GM19467 (cell line): ENCODE measurements around the gene ISLR.

Experiments
- ATAC-seq: cut with Tn5 transposase; IDR thresholded peaks from one replicate; pipeline ENCODE4 v1.9.1; 2021; ENCODE audit warnings: mild to moderate bottlenecking, moderate library complexity; ENCODE audit not compliant: unreplicated experiment

Gene ISLR

DNA sequence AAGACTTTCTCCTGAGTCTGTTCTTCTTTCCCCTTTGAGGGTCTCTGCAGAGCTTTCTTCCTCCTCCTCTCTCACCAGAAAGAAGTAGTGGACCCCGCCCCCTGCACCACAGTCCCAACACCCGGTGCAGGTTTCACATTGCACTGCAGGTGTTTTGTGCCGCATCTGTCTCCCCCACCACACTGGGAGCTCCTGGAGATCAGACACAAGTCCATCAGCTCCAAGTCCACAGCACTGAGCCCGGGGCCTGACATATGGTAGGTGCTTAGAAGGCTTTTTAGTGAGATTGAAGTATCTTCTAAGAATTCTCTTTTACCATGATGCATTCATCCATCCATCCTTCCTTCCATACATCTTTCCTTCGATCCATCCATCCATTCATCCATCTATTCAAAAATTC, 19.2 kb downstream of the ISLR start:
- no peak for ATAC-seq

DNA sequence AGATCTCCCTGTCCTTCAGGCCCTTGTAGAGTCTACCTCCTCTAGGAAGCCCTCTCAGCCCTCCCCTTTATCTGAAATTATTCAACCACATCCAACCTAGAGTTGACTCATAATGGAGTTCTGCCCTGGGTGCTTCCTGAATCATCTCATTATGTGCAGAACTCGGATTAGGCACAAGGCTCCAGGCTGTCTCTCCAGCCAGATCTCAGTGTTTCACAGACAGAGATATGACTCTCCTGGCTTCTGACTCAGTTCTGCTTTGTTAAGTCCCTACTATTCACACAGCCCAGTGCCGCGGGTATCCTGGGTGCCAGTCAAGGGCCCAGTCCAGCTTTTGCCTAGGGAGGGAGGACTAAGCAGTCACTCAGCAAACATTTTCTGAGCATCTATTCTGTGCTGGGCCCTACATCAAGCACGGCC, 19.8 kb downstream of the ISLR start:
- no peak for ATAC-seq

DNA sequence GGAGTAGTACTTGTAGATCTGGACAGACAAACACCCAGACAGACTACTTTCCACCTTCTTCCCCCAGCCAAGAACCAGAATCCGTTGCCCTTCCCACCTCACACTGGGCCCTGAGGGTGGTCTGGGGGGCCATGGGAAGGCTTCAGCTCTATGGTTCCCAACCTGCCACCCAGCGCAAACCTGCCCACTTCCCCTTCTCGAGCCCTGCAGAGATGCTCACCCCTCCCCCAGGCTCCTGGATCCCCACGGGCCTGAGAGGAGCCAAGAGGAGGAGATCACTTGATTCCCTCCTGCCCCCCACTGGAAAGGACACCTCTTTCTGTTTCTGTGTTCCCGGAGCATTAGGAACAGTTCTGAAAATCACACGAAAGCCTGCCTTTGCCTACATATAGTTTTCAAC, 20.4 kb downstream of the ISLR start:
- ATAC-seq = no peak

DNA sequence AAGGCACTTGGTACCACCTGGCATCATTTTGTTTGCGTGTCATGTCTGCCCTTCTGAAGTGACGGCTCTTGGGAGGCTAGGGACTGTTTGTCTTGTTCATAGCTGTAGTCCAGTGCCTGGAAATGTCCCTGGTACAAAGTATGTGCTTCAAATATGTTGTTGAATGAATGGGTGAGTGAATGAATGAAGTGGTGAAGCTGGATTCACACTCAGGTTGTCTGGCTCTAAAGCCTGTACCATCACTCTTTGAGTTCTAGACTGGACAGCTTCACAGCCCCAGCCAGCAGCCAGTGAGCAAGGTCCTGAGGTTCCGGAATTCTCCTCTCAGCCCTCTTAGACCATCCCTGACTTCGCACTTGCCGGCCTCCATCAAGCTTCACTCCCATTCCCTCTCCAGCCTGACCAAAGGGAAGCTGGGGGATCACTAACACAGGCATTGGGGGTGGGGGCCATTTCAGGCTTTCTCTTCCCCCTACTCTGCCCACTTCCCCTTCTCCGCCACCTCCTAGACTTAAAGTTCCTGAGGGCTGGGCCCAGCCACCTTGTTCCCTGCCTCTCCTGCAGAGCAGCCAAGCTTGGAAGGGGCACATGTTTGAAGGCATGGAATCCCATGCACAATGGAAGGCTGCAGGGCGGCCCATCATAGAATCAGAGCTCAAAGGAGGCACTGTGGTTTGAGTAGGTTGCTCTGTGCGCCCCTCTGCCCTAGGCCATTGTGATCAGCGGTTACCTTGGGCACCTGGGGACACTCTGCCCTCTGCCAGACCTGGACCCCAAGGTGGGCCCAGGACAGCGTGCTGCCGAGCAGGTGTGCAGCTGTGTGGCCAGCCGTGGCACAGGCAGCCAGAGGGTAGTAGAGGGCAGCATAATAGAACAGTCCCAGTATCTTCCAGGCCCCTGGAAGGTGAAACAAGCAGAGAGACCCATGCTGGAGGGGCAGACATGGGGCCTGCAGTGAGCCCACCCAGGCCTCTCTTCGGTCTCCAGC, 21.4 kb downstream of the ISLR start:
- ATAC-seq = no peak

DNA sequence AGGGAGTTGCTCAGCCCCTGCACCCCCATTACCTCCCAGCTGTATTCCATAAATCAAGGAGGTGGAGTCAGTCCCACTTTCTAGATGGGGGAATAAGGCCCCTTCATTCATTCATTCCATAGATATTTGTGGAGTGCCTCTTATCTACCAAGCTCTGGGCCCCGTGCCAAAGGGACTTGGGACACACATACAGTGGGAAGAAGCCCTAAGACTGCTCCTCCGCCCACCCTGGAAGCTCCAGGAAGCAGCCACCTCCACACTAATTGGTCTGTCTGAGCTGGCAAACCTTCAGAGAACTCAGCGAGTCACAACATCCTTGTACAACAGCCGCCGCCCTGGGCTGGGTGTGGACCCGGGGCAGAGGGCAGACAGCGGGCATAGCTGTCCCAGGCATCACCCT, 22.7 kb downstream of the ISLR start:
- ATAC-seq = no peak

DNA sequence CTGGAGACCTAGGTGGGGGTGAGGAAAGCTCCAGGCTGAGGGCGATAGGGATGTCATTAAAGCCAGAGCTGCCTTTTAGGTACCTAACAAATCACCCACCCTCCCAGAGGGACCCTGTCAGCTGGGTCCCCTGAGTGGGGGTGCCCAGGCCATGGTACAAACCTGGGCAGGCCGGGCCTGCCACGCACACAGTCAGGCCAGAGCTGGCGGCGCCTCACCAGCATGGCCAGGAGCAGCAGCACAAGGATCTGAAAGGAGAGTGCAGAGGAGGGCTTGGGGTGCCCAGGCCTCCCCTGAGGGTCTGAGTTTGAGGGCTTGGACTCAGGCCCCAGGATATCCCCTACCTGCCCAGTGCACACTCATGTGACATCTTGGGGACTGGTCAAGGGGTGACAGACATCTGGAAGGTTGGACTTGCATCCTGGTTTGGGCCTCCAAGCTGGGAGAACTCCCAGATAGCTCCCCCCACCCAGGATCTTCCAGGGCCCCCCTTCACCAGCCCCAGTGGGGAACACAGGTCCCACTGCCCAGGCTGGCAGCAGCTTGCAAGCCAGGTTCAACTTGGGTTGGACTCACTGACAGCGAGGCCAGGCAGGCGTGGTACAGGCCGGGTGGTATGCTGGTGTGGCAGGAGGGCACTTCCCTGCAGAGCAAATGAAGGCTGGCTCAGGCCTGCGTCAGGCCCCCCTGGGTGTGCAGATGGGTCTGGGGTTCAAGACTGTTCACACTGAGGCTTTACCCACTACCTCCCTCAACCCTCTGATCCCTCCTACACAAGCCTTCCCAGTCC, 23.9 kb downstream of the ISLR start:
- ATAC-seq = no peak

DNA sequence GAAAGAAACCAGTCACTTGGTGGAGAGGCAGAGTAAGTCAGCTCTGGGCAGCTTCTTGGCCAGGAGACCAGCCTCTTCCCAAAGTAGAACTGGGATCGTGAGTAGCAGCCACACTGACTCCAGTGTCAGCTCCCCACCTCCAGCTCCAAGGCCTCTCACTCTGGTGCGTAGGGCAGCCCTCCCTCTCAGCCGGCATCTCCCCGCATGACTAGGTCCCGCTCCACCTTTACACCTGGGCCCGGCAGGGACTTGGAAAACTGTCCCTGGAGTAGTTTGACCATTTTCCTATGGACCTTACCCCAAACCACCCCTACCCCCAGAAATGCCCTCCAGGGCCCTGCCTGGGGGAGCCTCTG, 25.8 kb downstream of the ISLR start:
- ATAC-seq = no peak

DNA sequence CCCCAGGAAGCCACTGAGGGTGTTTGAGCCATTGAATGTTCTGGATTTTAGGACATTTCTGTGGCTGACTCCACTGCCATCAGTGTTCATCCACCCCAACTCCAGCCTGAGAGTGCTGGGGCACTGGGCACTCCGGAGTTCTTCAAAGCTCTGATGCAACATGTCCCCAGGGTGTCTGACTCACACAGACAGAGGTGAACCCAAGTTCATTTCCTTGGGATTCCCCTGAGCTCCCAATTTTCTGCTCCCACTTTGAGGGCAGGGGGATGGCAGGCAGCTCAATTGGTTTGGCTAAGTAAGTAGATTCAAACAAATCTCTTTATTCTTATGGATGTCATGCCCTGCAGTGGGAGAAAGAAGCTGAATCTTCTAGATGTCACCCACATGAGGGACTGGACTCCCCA, 26.9 kb downstream of the ISLR start:
- no peak for ATAC-seq

DNA sequence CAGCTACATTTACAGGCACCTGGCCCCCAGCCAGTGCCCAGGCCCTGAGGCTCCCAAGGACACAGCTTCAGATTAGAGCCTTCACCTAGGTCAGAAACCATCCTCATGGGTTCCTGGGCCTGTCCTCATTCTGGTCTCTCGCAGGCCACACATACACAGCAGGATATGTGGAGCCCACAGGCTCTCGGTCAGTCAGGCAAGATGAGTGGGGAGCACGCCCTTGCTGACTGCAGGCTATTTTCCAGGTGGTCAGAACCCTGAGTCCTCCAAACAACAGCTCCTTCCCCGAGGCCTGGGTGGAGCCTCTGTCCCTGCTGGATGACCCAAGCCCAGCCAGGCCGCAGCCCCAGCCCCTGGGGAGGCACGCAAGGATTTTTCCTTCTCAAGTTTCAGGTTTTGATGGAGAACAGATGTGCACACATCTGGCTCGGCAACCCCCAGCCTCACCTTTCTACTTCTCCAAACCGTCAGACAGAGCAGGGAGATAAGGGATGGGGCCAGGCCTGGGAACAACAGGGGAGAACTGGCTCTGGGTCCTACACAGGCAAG, 27.4 kb downstream of the ISLR start:
- no peak for ATAC-seq

DNA sequence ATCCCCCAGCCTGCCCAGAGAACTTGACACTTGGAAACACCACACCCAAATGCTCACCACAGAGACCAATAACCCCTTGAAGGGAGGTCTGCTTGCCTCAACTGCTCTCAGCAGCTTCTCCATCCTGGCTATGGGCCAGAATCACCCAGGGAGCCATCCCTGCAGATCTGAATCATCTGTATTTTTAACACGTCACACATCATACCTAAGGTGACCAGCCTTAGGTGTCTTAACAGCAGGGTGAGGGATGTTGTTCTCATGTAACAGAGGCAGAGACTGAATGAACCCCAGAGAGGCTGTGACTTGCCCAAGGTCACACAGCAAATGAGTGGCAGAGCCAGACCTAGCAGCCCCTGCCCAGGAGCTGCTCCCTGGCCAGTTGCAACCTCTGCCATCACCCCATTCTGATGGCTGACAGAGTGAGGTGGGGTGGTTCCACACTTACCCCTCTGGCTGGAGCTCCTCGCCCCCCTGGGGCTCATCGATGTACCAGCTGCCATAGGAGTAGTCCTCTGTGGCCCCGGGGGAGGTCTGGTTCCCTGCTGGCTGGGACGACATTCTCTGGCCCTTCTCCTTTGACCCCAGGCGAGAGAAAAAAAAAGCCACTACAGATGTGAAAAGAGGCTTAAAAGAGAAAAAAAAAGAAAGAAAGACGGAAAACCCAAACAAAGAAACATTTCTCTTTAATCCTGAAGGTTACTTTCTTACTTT, 28.4 kb downstream of the ISLR start:
- no peak for ATAC-seq

DNA sequence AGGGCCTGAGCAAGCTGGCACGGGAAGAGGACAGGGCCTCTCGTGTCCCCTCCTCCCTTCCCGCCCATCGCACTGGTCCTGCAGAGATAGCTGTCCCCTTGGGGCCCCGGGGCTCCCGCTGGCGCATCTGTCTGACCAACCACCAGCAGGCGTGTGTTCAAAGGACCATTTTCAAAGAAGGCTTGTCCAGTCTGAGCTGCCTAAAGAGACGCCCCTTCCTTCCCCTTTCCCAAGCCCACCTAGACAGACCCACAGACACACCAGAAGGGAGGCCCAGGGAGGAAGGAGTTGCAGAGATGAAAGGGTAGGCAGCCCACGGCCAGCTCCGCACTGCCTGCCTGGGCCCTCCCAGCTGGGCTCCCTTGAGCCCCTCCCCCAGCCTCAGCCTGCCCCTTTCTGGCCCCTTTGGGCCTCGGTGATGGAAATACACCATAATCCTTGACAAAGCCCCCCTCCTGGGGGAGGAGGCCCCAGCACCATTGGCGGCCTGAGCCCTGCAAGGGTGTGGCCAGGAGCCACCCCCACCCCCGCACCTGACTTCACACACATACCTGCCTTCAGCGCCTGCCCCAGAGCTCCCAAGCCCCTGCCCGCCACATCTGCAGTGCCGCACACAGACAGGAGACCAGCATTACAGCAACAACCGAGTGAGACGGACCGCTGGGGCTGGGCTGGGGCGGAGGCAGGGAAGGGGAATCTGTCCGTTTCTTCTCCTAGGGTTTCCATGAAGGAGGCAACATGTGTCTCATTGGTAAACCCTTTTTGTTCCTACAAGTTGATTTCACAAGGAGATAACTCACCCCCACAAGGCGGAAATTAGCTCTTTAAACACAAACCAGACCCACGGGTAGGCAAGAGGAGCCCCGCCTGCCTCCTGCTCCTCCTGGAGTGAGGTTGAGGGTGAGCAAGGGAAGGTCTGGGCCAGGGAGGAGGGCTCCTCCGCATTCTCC, 29.2 kb downstream of the ISLR start, which contains the start of gene STRA6:
TSS of gene STRA6 (minus strand) at position 336 of the 950 bp plus-strand sequence. CDS start 520 bp downstream, outside the sequence.
- no peak for ATAC-seq

DNA sequence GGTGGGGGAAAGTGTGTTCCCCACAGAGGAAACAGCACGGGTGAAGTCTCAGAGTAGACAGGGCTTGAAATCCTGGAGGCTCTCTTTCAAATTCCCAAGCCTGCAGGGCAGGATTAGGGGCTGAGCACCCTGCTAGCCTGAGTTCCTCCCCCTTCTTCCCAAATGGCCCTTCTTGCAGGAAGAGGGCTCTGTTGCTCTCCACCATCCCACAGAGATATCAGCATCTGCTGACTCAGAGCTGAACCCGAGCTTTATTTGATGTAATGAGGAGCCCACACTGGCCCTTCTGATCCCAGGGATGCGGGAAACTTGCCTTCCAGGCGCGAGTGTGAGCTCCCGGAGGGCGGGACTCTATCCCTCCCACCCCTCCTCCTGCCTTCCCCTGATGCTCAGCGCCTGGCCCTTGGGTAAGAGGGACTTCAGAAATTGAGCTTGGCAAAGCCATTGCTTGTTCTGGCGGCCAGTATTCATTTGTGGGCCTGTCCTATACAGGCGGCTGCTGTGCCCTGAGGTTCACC, 30.5 kb downstream of the ISLR start:
- no peak for ATAC-seq

DNA sequence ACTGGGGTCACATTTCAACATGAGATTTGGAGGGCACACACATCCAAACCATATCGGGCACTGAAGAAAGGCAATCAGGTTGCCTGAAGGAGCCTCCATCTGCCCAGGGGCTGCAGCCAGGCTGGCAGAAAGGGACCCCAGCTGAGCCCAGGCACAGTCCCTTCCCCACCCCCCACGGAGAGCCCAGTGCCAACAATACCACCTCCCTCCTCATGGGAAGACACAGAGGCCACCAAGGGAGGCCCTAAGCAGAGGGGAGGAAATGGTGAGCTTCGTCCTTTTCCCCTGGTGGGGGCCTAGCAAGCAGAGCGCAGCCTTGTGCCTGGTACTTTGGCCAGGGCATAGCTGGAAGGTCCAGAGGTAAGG, 32.1 kb downstream of the ISLR start:
- no peak for ATAC-seq

DNA sequence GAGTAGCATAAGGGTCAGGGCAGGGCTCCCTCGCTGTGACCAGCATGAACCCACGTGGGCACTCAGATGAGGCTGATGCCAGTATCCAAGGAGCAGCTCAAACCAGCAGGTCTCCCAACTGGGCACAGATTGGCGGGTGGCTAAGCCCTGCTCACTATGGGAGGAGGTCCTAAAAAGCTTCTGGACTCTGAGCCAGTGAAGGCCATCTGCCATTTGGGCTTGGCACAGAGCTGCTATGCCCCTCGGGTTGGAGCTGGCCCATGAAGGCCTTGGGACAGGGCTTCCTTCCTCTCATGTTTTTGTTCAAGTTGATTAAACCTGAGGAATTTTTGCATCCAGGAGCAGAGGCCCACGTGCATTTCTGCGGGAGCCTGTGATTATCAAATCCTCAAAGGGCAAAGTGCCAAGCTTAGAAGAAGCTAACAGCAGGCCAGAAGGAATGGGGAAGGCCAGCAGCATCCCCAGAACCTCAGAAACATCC, 33.3 kb downstream of the ISLR start:
- no peak for ATAC-seq

DNA sequence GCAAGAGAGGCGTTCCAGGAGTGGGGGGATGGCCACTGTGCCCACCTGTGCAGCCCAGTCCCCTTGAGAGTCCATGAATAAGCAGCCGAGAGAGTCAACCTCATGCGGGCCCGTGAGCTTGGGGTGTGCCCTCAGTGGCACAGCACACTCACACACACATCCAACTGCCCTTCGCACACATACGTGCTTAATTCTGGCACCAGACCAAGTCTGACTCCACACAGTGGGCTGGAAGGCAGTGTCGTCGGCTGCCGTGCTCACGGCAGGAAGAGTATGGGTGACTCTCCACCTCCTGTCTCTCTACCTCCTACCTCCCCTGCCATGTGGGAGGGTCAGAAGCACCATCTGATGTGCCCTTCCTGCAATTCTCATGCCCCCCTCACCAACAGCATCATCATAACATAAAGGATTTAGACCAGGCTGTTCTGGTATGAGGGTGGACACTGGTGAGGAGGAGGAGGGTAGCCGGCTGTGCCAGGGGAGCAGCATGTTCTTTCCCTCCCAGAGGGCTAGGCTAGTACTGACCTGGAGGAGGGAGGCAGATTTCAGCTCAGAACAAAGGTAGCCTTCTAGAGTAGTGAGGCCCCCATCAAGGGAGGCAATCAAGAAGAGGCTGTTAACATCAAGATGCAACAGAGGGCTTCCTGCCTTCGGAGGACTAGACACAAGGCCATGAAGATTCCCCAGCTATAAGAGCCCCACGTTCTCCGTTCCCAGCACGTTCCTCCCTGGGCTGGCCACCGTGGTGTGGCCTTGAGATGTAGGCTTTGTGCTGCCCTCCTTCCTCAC, 34.3 kb downstream of the ISLR start:
- no peak for ATAC-seq

DNA sequence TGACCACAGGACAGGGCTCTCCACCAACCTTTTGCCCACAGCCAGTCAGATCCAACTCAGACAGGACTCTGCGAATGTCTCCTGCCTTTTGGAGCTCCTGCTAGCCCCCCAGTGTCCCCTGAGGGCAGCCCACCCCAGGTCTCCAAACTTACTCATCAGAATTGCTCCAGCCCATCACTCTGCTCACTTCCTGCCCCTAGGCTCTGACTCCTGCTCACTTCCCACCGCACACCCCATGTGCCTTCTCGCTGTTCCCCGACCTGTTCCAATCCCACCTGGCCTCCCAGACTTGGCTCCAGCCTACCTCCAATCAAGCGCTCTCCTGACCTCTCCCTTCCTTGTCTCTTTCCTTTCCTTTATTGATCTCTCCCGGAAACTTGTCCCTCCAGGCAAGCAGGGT, 35.0 kb downstream of the ISLR start:
- ATAC-seq = no peak

DNA sequence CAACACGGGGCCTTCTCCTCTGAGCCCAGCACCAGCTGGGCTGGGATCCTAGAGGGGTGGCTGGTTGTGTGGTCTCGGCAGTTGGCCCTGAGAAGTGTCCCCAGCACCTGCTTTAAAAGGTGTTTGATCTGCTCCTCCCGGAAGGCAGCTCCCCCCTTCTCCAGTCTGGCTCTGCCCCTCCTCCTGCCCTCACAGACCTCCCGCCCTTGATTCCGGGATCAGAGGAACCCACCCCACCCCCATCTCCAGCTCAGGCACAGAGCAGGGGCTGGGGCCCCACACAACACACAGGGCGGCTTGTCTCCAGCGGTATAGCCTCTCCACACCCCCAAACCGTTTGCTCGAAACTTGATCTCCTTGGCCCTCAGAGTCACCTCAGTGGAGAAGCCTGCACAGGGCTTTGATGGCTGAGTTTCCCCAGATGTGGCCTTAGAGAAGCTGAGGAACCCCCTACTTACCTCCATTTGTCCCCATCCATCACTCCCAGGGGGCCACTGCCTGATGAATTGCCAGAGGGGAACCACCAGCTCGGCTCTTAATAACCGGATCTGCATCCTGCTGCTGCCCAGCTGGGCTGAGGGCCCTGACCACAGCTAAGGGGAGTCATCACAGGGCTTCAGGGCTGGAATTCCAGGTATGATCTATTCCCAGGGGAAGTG, 35.5 kb downstream of the ISLR start:
- ATAC-seq = no peak

DNA sequence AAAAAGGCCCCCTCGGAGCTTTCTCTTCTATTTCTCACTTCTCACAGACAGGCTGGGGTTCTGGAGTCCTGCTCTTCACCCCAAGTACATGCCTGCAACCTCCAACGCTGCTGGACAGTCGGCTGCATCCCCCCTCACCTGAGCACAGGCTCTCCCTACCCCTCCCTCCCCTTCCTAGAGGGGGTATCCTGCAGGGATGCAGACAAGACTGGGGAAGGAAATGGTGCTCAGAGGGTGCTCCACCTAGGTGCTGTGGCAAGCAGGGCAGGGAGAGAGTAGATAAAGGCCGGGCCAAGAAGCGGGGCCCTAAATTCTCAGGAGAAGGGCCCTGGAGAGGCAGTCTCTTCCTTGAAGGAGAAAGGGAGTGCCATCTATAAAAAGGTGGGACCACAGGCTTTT, 36.0 kb downstream of the ISLR start:
- no peak for ATAC-seq
